Activated CD4-positive, alpha-beta T cell treated with anti-CD3 and anti-CD28 coated beads for 24 hours (primary cell): ENCODE results near the gene SMYD1.
"Not testable (repeated sequence)": the region's sequence is repeated elsewhere in the genome, so short reads cannot be mapped to it uniquely, and the experiment has no call there.

Source experiments
- DNase-seq, 2 donors: peaks; one replicate each; pipeline ENCODE4 v3.0.0-alpha.2; 2020; ENCODE audit warnings: low read depth in 2 of 2

SMYD1 gene

DNA sequence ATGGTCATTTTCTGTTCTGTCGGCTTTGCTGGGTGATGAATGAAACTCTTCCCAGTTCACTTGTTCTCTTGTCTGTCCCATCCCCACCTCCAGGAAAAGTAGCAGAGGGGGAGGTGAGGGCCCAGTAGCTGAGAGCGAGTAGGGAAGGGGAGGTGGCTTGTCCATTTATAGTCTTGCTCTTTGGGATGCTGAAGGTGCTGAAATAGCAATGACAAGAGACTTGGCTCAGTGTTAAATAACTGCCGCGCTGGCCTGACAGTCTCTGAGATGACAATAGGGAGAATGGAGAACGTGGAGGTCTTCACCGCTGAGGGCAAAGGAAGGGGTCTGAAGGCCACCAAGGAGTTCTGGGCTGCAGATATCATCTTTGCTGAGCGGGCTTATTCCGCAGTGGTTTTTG is at the start of gene SMYD1:
TSS of gene SMYD1 (plus strand) at position 228 of the 400 bp plus-strand sequence. CDS start at position 268, 40 bp downstream.
- no peak for DNase-seq

DNA sequence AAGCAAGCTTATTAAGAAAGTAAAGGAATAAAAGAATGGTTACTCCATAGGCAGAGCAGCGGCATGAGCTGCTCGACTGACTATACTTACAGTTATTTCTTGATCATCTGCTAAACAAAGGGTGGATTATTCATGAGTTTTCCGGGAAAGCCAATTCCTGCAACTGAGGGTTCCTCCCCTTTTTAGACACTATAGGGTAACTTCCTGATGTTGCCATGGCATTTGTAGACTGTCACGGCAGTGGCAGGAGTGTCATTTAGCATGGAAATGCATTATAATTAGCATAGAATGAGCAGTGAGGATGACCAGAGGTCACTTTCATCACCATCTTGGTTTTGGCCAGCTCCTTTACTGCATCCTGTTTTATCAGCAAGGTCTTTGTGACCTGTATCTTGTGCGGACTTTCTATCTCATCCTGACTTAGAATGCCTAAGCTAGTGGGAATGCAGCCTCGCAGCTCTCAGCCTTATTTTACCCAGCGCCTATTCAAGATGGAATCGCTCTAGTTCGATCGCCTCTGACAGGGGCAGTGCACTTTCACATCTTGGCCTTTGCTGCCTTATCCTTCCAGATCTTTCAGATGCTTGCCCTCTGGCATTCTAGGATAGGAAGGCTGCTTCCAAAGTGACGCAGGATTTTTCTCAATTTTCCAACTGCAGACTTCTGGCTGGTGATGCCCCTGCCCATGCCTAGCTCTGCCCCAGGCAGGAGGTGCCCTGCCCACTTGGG is 49.4 kb upstream of the SMYD1 start:
- DNase-seq, result not testable (repeated sequence)

DNA sequence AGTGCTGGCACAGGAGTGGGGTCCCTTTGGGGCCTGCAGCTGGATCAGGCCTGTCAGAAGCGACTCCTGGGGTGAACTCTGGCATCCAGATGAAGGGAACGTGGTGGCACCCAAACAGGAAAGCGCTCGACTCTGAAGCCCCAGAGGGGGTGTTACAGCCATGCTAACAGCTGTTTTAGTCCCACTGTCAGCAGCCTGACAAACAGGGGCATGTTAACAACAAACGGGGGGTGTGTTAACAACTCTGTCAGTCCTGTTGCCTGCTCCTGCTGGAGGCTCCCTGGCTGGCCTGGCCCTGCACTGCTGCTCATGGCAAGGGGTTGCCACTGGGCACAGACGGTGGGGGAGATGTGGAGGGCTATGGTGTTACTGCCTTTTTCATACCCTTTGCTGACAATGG is 48.7 kb upstream of the SMYD1 start:
- no peak for DNase-seq

DNA sequence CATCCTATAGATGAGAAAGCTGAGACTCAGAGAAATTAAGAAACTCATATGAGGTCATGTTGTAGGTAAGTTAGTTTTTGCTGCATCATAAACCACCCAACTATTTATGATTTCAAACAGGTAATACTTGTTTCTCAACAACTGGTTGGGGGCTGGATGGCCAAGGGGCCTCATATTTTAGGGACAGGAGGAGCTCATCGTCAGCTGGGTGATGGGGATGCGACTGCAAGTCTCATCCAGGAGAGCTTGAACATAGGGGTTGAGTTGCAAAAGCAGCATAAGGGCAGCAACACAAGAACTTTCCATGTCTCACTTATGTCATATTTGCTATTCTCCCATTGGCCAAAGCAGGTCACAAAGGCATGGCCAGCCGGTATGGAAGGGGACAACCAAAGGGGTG is 47.6 kb upstream of the SMYD1 start:
- no peak for DNase-seq

DNA sequence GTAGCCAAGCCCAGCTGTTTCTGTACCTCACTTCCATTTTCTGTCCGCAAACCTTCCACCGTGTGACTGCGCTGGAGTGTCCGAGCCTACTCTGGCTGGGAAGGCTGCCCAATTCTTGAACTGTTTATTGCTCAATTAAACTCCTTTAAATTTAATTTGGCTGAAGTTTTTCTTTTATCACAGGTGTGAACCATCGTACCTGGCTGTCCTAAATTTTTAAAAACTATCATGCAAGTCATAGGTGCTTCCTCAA is 45.0 kb upstream of the SMYD1 start:
- no peak for DNase-seq

DNA sequence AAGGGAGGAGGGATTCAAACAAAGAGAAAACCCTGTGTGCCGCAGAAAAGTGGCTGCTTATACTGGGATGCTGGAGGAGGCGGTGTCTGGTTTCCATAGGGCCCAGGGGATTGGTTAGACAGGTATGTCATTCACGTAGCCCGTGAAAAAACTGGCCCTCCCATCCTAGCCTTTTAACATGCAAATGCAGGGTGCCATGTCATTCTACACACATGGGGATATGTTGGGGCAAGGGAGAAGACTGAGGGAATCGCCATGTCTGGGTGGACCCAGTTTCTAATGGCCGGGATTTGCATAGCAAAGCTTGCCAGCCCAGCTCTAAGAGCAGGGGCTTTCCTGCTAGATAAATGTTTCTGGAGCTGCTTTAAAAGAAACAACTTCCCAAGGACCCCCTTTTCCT is 43.1 kb upstream of the SMYD1 start:
- DNase-seq, result no peak

DNA sequence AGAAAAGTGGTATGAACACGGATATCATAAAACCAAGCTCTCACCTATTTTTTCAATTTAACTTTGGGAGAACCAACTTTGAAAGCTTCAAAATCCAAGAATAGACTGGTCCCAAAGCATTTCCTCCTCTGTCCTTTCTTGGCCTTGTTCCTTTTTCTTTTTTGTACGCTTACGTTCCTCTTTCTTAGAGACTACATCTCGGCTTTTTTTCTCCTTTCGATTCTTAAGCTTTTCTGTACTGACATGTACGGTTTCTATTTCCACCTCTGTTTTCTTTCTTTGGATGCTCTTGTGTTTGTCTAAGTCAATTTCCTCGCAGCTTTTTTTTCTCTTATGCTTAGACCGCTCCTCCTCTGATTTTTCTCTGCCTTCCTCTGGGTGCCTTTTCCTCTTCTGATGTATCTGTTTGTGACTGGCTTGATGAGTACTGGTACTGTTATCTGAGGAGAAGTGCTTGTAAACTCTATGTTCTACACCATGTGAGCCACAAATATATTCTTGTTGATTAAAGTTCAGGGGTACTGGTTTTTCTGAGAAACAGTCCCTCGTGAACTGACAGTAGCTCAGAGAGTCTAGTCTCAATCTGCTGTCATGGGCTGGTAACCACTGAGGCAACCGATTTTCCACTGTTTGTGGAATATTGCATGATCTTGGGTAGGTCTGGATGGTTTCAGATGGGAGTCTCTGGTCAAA is 39.8 kb upstream of the SMYD1 start:
- DNase-seq, result no peak

DNA sequence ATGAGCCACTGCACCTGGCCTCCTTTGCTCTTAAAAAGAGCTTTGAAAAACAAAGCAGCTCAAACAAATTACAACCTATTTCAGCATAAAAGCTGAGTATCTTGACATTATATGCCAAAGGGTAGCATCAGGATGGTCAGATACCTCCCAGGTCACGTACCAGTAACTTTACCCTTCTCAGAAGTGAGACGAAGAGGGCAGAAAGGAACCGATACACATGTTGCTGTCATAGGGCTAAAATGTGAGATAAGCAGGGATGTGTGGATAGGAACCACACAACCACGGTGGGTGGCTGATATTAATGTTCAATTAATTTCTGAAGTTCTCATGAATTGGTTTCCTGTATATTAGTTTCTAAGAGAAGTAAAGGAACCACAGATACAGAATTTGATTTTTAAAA is 38.7 kb upstream of the SMYD1 start:
- no peak for DNase-seq

DNA sequence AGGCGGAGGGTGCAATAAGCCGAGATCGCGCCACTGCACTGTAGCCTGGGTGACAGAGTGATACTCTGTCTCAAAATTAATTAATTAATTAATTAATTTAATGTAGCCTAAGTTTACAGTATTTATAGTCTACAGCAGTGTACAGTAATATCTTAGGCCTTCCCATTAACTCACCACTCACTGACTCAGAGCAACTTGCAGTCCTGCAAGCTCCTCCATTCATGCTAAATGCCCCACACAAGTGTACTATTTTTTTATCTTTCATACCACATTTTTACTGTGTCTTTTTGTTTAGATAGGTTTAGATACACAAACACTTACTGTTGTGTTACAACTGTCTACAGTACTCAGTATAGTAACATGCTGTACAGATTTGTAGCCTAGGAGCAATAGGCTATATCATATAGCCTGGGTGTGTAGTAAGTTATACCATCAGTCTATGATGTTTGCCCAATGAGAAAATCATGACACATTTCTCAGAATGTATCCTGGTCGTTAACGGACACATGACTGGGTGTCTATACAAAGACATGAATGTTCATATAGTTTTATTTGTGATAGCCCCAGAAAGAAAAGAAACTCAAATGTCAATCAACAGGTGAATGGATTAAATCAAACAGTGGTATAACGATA is 35.4 kb upstream of the SMYD1 start:
- DNase-seq, result no peak

DNA sequence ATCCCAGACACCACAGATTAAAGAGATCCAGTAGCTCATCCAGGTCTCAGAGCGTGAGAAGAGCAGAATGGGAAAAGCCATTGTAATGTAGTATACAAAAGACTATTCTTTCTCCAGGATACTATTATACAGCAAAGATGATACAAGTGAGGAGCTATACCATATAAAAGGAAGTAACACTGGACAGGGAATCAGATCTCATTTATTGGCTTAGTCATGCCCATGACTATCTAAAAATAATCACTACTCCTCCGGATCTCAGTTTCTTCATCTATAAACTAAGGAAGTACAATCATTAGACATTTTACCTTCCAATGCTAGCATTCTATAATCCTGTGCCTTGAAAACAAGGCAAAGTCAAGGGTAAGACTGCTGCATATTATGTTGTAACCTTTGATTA is 31.4 kb upstream of the SMYD1 start:
- no peak for DNase-seq

DNA sequence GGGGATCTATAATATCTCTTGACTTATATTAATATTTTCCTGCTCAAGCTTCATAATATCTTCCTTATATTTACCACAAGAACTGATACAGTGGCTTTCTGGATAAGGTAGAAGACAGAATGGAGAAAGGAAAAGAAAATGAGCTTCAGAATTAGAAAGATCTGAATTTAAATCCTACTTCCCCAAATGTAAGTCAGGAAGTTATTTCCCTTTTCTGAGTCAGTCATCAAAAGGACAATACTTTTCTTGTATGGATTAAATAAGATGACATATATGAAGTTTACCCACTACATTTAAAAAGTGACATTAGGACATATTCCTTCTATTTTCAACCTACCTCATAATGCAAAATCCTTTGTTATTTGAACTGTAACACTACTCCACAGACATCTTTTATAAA is 31.0 kb upstream of the SMYD1 start:
- DNase-seq, result no peak

DNA sequence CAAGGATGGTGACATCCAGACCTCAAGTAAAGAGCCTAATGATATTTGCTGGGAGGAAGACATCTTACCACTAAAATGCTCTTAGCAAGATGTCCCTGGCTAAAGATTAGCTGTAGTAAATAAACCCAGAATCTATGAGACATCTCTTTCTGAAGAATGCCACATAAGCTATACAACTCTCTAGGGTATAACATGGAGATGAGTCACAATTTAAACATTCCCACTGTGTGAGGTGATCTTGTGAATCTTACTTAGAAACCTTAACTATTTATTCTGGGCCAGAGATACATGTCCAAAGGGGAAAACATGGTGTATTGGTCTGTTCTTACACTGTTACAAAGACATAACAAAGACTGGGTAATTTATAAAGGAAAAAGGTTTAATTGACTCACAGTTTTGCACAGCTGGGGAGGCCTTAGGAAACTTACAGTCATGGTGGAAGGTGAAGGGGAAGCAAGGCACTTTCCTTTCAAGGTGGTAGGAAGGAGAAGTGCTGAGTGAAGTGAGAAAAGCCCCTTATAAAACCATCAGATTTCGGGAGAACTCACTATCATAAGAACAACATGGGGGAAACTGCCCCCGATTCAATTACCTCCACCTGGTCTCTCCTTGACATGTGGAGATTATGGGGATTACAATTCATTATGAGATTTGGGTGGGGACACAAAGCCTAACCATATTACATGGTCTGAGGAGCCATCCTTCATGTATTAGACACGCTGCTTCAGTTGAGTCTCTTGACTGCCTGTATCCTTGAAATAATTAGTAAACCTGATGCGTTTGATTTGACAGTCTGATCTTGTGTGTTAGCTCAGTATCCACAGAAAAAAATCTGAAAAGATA is 29.1 kb upstream of the SMYD1 start:
- DNase-seq, result no peak

DNA sequence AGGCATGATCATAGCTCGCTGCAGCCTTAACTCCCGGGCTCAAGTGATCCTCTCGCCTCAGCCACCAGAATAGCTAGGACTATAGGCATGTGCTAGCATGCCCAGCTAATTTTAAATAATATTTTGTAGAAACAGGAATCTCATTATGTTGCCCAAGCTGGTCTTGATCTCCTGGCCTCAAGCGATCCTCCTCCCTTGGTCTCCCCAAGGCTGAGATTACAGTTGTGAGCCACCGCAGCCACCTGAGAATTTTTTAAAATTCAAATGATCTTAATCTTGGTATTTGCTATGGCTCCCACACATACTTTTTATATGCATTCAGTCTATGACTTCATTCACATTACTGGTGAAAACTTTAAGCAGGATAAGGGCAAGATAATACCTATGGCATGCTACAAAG is 25.1 kb upstream of the SMYD1 start:
- no peak for DNase-seq

DNA sequence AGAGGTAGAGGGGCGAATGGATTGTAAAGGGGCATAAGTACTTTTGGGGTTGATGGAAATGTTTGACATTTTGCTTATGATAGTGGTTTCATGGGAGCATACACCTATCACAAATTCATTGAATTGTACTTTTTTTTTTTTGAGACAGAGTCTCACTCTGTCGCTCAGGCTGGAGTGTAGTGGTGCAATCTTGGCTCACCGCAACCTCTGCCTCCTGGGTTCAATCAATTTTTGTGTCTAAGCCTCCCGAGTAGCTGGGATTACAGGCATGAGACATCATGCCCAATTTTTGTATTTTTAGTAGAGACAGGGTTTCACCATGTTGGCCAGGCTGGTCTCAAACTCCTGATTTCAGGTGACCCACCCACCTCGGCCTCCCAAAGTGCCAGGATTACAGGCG is 22.1 kb upstream of the SMYD1 start:
- DNase-seq, result not testable (repeated sequence)

DNA sequence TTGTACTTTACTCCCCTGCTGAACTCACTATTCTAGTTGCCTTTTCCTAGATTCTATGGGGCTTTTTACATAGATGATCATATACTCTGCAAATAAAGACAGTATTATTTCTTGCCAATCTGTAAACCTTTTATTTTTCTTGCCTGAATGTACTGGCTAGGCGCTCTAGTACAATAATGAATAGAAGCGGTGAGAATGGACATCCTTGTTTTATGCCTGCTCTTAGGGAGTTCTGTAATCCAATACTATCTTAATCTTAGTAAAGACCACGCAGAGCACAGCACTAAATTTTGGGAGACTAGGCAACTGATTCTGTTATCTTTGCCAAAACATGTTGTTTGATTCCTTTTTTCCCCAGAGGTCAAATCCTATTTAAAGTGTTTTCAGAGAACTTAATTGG is 19.1 kb upstream of the SMYD1 start:
- no peak for DNase-seq

DNA sequence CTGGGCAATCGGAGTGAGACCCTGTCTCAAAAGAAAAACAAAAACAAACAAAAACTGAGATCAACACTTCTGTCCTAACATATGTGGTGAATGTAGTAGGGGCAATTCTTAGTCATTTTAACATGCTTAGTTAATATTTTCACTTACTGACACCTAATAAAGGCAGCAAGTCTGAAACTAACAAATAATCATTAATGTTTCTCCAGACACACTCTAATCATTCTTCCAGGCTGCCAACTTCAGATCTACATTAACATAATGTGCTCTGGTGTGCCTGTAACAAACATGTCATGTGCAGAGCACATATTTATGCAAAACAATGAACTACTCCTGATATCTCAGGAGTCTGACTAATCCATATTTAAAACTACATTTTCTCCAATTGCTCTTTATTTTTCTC is 18.0 kb upstream of the SMYD1 start:
- DNase-seq, result no peak

DNA sequence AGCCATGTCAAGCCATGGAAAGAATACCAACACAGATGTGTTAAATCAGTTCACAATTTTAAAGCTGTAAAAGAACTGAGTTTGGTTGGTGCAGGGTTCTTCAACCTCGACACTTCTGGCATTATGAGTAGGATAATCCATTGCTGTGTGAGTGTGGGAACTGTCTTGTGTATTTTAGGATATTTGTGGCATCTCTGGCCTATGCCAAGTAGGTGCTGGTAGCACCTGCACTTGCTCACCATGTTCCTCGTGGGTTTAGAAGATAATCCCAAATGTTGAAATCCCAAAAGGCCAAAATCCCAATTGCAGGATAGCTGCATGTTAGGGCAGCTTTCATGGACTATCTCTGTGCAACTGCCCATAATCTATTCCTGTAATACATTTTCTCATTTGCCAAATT is 15.8 kb upstream of the SMYD1 start:
- no peak for DNase-seq

DNA sequence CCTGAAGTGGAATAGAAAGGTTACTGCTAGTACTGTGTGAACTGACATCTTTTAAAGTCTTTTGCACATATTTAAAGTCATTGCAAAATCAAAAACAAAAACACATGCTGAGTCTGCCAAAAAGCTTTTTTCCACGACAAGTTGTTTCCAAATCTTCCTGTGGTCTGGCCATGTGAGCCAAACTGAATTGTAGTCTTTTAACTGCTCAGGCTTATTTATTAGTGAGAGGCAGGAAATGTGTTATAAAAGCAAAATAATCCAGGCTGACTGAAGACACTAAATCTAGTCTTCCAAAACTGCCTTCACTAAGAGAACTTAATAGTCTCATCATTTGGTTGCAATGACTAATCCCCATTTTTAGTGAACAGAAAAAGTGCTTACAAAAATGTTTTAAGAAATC is 14.3 kb upstream of the SMYD1 start:
- DNase-seq, result no peak

DNA sequence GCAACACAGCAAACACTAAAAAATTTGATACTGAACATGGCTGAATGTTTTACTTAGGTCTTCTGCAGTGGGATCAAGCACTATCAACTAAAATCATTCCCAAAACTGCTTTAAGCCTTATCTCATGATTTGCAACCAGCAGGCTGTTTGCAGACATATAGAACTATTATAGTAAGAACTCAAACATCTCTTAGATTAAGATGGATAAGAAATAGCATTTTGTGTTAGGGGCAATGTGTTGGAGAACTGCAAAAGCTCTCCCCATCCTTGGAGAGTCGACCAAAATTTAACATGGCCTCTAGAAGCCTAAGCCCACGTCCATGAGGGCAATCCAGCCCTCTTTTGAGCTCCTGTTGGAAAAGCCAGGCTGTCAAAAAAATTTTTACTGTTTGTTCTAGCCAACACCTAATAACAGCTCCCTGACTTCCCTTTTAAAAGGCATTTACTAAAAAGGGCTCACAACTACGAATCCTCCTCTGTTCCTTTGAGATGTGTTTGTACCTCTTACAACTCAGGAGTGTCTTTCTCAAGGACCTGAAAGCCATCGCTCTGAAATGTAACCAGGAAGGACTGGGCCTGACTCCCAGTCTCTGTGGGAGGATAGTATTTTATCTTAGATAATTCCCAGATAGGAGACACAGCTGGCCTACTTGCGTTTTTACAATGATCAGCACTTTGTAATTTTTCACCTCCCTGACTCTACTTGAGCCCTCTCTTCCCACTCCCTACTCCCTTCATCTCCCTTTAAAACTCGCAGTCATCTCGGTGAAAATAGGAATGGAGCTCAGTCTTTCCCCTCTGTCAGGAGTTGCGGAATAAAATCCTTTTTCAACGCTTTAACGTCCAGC is 13.5 kb upstream of the SMYD1 start:
- no peak for DNase-seq

DNA sequence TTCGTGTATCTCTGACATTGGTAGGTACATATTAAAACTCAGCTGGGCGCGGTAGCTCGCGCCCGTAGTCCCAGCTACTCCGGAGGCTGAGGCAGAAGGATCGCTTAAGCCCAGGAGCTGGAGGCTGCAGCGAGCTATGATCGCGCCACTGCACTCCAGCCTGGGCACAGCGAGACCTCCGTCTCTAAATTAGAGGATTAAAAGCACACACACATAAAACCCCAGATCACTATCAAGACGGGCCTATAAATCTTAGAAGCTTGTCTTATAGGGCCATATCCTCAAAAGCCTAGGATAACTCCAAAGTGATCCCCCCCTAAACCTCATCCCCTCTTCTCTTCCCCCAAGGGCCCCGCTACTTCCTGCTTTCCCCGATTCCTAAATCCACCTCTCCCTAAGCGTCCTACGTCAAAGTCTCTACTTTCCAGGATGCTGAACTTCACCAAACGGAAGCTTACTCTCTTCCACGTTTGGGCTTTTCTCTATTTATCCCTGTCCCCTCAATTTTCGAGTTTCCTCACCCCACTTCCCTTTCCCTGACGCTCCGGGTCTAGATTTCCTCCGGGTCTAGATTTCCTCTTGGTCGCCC is 12.7 kb upstream of the SMYD1 start:
- DNase-seq, result no peak
